OCI-M2 (cell line): ENCODE measurements around the gene SERAC1.
"Not testable (repeated sequence)": the region's sequence is repeated elsewhere in the genome, so short reads cannot be mapped to it uniquely, and the experiment has no call there.

Experiments
- DNase-seq: peaks from one replicate; lab custom pipeline; 2025; ENCODE audit not compliant: unreplicated experiment; lab: John Stamatoyannopoulos, UW

Gene SERAC1

DNA sequence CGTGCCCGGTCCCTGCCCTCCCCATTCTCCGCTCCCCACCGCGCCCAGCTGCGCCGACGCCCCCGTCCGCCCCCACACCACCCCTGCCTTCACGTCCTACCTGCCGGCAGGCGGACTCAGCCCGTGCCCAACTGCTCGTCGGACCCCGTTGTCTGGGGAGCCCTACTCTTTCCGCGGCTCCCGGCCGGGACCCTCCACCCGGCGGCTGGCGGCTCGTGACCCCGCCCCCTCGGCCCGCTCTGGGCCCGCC is at the start of gene SERAC1:
SERAC1 (minus strand) TSS at position 223 of the 250 bp plus-strand sequence. CDS start 9,899 bp downstream, outside the sequence.
- no peak for DNase-seq

DNA sequence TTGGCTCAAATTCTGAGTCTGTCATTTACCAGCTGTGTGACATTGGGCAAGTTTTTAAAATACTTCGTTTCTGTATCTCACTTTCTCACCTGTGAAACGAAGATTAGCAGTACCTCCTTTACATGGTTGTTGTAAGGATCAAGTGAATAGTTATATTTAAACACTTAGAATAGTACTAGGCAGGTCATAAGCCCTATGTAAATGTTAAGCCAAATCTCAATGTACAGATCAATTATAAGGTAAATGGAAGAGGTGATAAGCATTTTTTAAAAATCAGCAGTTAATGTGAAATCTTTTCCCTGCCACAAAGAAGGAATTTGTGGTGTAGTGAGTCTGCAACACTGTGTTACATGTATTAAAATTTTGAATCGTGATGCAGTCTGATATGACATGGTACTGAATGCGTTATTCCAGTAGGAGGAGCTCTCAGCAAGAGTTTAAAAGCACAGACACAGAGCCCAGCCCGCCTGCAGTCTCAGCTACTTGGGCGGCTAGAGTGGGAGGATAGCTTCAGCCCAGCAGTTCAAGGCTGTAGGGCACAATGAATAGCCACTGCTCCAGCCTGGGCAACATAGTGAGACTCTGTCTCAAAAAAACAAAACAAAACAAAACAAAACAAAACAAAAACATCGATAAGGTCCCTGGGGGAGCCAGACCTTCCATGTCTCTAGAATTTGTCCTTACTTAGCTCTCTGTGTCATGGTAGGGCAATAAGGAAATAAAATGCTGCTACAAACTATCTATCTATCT is 46.0 kb upstream of the SERAC1 start:
- peak; percentile 52 for DNase-seq

DNA sequence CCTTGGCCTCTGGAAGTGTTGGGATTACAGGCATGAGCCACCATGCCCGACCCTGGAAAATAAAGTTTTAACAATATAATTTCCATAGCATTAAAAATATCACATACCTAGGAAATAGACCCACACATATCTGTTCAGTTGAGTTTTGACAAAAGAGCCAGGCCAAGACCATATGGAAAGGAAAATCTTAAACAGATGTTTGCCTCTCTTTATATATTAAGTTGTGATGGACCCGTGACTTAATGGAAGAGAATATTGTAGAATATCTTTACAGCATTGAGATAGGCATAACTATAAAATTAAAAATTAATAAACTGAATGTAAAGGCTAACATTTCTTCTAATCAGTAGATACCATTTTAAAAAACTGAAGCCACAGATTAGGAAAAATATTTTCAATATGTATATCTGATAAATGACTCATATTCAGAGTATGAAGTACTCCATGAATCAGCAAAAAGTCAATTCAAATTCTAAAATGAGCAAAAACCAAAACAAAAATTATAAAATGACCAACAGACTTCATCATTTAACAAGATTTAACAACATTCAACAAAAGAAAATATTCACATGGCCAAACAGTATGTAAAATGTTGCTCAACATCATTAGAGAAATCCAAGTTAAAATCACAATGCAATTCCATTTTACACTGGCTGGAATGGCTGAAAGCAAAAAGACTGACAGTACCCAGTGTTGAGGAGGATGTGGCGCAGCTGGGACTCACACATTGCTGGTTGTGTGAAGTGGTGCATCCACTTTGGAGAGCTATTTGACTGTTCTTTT is 43.4 kb upstream of the SERAC1 start:
- no peak for DNase-seq

DNA sequence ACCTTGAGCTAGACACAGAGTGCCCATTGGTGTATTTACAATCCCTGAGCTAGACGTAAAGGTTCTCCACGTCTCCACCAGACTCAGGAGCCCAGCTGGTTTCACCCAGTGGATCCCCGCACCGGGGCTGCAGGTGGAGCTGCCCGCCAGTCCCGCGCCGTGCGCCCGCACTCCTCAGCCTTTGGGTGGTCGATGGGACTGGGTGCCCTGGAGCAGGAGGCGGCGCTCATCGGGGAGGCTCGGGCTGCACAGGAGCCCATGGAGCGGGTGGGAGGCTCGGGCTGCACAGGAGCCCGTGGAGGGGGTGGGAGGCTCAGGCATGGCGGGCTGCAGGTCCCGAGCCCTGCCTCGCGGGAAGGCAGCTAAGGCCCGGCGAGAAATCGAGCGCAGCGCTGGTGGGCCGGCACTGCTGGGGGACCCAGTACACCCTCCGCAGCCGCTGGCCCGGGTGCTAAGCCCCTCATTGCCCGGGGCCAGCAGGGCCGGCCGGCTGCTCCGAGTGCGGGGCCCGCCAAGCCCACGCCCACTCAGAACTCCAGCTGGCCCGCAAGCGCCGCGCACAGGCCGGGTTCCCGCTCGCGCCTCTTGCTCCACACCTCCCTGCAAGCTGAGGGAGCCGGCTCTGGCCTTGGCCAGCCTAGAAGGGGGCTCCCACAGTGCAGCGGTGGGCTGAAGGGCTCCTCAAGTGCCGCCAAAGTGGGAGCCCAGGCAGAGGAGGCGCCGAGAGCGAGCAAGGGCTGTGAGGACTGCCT is 41.7 kb upstream of the SERAC1 start:
- DNase-seq: not testable (repeated sequence)

DNA sequence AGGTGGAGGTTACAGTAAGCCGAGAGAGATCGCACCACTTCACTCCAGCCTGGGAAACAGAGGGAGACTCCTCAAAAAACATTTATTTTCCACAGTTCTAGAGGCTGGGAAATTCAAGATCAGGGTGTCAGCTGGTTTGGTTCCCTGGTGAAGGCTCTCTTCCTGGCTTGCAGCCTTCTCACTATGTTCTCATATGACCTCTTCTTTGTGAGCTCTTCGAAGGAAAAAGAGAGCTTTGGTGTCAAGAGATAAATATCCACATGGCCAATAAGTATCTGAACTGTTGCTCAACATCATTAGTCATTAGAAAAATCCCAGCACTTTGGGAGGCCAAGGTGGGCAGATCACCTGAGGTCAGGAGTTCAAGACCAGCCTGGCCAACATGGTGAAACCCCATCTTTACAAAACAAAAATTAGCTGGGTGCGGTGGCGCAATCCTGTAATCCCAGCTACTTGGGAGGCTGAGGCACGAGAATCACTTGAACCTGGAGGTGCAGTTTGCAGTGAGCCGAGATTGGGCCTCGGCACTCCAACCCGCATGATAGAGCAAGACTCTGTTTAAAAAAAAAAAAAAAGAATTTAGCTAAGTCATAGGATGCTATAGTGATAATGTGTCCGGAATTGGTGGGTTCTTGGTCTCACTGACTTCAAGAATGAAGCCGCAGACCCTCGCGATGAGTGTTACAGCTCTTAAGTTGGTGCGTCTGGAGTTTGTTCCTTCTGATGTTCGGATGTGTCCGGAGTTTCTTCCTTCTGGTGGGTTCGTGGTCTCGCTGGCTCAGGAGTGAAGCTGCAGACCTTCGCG is 40.4 kb upstream of the SERAC1 start:
- DNase-seq: not testable (repeated sequence)

DNA sequence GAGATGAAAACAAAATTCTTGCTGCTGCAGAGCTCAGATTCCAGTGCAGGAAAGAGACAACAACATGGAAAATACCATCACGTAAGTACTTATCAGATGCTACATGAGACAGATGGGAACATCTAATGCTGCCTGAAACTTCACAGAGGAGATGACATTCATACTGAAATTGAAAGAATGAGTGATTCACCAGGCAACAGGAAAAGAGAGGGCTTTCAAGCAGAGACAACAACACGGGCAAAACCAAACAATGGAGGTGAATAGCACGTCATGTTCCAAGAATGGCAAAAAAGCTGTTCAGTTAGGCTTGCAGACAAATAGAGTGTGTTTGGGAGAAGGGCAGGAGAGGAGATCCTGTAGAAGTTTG is 39.3 kb upstream of the SERAC1 start:
- no peak for DNase-seq

DNA sequence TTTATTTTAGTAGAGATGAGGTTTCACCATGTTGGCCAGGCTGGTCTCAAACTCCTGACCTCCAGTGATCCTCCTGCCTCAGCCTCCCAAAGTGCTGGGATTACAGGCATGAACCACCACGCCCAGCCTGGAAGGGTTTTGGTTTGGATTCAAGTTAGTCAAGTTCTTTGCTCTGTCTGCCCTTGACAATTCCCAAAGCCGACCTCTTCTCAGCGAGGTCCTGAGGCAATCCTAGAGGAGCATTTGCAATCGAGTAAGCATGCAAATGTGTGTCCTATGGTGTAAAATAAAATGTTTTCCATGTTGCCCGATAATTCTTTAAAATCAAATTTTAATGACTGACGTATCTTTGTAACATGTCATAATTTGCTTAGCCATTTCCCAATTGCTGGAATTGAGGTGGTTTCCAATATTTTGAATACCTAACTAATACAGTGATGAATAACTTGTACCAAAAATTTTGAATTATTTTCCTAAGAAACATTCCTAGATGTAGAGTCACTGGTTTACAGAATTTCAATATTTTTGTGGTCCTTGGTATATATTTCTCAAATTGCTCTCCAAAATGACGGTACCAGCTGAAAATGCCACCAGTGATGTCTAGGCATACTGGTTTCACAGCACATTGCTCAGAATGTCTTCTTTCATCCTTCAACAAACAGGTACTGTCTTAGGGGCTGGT is 38.8 kb upstream of the SERAC1 start:
- no peak for DNase-seq

DNA sequence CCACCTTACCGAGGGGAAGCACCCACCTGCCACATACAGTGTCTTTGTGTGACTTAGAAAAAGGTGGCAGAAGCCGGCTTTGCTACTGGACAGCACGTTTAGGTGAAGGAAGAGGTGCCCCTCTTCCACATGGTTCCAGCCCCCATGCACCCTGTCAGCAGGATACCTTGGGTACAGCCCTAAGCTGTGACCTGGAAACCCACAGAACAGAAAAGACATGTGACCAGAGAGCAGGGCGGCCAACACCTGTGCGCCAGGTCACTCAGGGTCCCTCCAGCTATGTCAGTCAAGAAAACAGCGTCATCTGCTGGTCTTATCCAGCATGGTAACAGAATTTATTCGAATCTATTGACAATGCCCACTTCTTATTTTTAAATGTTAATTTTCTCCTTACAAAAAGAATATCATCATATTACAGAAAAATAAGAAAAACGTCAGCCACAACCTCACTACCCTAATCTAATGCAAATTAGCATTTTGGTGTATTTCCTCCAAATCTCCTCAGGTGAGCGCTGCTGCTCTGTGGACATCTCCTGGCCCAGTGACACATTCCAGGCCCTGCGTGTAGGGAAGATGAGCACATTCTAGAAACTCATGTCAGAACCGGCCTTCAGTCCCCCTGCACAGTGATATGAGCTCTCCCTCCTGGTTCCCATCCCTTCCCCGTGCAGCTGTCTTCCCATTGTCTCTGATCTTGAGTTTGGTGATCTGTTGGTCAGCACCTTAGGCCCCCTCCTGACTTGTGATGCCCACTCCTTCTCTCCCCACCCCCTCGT is 37.3 kb upstream of the SERAC1 start:
- DNase-seq: no peak

DNA sequence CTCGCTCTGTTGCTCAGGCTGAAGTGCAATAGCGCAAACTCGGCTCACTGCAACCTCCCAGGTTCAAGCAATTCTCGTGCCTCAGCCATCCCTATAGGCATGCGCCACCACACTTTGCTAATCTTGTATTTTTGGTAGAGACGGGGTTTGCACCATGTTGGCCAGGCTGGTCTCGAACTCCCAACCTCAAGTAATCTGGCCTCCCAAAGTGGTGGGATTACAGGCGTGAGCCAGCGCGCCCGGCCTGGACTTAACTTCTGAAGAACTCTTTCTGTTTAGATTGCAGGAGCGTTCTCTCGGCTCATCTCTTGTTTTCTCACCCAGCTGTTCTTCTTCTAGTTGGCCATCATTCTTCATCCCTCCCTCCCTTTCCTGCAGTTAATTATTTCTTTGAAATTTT is 30.4 kb upstream of the SERAC1 start:
- DNase-seq: no peak

DNA sequence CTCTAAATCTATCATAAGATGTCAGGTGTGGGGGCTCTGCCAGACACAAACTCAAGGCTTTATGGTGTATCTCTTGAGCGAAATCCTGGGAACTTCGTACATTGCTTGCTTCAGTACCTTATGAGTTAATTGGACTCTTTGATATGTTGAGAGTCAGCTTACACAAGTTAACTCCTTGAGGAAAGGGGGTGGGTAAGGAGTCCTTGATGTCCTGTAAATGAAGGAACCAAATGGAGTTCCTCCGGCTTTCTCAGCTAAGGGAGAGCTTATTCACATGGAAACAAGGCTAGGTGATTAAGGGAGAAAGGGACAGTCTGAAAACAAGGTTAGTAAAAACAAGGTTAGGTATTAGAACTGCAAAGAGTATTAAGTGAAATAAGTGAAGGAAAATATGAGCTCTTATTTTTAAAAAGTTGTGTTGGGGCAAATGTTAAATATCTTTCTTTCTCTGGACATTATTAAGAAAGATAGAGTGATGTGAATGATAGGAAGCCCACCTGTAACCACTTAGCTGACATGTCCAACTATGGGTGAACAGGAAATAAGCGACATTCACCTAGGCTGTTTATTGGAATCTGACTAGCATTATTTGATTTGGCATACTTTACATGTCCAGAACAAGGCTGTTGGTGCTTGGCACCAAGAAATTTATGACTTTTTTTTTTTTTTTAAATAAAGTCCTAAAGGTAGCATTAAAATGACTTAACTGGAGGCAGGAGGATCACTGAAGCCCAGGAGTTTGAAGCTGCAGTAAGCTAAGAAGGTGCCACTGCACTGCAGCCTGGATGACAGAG is 26.6 kb upstream of the SERAC1 start:
- DNase-seq: no peak

DNA sequence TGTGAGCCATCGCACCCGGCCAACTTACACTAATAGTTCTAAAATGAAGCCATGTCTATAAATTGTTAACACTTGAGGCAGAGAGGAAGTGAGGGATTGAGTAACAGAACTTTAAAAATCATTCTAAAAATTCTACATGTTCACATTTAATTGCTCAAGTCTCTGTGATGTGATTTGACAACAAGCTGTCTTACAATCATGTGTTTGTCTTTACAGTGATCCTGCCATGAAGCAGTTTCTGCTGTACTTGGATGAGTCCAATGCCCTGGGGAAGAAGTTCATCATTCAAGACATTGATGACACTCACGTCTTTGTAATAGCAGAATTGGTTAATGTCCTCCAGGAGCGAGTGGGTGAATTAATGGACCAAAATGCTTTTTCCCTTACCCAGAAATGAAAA is 23.7 kb upstream of the SERAC1 start:
- no peak for DNase-seq

DNA sequence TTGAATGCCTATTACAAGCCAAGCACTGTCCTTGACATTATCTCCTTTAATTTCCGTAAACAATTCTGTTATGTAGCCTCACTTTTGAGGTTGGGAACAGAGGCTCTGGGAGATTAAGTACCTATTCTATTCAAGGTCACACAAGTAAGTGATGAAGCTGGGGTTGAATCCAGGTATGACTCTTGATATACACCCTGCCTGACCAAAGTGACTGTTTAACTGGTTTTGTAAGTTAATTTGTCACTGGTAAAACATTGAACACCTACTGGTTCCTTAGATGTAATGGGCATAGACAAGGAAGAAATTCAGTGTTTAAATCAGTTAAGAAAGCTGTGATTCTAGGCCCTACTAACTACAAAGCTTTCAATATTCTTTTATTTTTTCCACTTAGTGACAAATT is 23.0 kb upstream of the SERAC1 start:
- no peak for DNase-seq

DNA sequence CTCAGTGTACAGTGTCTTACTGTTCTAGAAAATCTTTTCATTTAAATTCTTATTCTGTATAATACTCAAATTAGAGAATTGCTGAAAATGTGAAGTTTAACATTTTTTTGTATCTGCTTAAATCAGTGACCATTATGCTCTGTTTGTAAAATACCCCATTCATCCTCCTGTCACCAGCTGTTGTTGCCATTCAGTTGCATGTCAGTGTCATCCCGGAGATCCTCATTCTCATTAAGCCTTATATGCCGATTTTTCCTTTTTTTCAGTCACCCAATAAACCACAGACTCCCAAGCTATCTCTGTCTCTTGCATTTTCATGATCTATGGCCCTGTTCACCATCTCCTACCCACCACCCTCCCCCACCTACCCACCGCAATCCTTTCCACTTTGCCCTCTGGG is 20.5 kb upstream of the SERAC1 start:
- no peak for DNase-seq

DNA sequence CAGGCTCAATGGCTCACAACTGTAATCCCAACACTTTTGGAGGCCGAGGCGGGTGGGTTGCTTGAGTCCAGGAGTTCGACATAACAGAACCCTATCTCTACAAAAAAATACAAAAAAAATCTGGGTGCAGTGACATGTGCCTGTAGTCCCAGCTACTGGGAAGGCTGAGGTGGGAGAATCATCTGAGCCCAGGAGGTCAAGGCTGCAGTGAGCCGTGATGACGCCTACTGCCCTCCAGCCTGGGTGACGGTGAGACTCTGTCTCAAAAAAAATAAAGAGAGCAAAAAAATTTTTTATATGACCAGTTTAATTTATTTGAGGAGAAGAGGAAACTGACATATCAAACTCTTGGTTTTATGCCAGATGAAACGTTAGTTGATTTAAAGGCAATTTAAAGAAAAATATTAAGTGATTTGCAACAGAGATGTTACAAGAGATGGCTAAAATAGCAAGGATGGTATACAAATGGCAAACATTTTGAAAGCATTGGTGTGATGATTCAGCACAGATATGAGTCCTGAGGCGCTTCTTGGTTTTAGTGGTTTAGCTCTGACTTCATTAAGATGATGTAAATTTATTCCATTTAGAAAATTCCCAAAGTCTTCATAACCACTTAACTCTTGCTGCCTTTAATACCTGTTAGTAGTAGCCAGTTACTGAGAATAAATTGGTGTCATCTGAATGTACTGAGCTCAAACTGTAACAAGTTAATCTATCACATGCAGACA is 17.8 kb upstream of the SERAC1 start:
- no peak for DNase-seq

DNA sequence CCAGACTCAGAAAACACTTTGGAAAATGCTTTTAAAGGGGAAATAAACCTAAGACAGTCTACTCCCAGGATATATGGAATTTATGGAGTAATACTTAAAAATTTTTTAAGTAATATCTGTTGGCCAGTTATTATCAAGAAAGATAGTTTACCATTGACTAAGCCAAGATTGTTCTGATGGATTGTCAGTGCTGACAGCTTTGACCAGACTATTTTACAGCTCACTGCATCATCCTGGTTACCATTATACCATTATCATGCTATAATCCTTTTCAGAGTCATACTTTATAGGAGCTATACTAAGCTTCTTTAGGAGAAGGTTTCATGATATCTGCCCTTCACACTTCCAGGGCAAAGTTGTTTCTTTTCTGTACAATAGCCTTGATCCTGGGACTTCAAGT is 16.5 kb upstream of the SERAC1 start:
- DNase-seq: no peak

DNA sequence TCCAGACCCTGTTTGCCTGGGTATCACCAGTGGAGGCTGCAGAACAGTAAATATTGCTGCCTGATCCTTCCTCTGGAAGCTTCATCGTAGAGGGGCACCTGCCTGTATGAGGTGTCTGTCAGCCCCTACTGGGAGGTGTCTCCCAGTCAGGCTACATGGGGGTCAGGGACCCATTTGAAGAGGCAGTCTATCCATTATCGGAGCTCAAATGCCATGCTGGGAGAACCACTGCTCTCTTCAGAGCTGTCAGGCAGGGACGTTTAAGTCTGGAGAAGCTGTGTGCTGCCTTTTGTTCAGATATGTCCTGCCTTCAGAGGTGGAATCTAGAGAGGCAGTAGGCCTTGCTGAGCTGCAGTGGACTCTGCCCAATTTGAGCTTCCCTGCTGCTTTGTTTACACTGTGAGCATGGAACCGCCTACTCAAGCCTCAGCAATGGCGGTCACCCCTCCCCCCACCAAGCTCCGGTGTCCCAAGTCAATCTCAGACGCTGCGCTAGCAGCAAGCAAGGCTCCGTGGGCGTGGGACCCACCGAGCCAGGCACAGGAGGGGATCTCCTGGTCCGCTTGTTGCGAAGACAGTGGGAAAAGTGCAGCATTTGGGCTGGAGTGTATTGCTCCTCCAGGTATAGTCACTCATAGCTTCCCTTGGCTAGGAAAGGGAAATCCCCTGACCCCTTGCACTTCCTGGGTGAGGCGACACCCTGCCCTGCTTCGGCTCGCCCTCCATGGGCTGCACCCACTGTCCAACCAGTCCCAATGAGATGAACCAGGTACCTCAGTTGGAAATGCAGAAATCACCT is 15.3 kb upstream of the SERAC1 start:
- not testable (repeated sequence) for DNase-seq

DNA sequence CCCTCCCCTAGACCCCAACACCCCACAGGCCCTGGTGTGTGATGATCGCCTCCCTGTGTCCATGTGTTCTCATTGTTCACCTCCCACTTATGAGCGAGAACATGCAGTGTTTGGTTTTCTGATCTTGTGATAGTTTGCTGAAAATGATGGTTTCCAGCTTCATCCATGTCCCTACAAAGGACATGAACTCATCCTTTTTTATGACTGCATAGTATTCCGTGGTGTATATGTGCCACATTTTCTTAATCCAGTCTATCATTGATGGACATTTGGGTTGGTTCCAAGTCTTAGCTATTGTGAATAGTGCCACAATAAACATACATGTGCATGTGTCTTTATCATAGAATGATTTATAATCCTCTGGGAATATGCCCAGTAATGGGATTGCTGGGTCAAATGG is 9.7 kb upstream of the SERAC1 start:
- not testable (repeated sequence) for DNase-seq

DNA sequence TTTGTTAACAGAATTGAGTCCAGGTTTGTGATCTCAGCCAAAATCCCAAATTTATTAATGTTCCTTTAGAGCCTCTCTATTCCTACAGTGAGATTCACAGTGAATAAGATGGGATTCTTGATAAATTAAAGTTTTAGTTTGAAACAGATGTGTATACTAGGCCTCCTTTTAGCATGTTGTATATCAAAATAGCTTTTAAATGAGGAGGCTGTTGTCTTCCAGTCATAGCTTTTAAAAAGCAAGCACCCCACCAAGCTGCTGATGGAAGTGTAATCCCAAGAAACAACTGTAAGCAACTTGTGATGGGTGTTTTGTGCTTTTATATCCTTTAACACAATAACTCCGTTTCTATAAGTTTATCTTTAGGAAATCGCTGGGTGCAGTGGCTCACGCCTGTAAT is 7.0 kb upstream of the SERAC1 start:
- DNase-seq: no peak
